Liver (tissue), 9 donors: Measurements from ENCODE around the gene BICDL1. TPM values are rescaled to one million over a fixed set of nuclear protein-coding genes. Genes with fewer than 3 reads are reported as not detected.

Experiments
- DNase-seq: peaks from one replicate; pipeline ENCODE4 v3.0.0-alpha.2; 2017; ENCODE audit warnings: low spot score
- H3K27ac ChIP-seq, 2 donors: one replicate each; pipeline ENCODE4 v1.7.0; 2013; ENCODE audit warnings: inconsistent platforms in 2 of 2, low read length in 2 of 2, control low read depth in 1 of 2, low read depth in 1 of 2, mild to moderate bottlenecking in 1 of 2
- H3K27me3 ChIP-seq, 4 donors: one replicate each; pipeline versions ENCODE4 v1.6.1 to v1.7.0; 2013; ENCODE audit warnings: low read length in 3 of 4, inconsistent platforms in 1 of 4, mild to moderate bottlenecking in 1 of 4, moderate library complexity in 1 of 4; ENCODE audit not compliant: control insufficient read depth in 4 of 4, insufficient read depth in 4 of 4
- H3K36me3 ChIP-seq, 4 donors: one replicate each; pipeline versions ENCODE4 v1.6.1 to v1.7.0; 2013; ENCODE audit warnings: low read length in 3 of 4, mild to moderate bottlenecking in 3 of 4, low read depth in 1 of 4, moderate library complexity in 1 of 4; ENCODE audit not compliant: control insufficient read depth in 4 of 4, insufficient read depth in 3 of 4
- H3K4me1 ChIP-seq, 4 donors: one replicate each; pipeline versions ENCODE4 v1.6.1 to v1.7.0; 2013; ENCODE audit warnings: low read length in 3 of 4, mild to moderate bottlenecking in 3 of 4, moderate library complexity in 1 of 4; ENCODE audit not compliant: control insufficient read depth in 4 of 4, insufficient read depth in 4 of 4
- H3K4me3 ChIP-seq, 3 donors: one replicate each; pipeline versions ENCODE4 v1.6.1 to v1.7.0; 2013; ENCODE audit warnings: low read length in 3 of 3, control low read depth in 1 of 3, low read depth in 1 of 3, mild to moderate bottlenecking in 1 of 3
- H3K9ac ChIP-seq, 2 donors: one replicate each; pipeline ENCODE4 v1.7.0; 2013; ENCODE audit warnings: low read length in 2 of 2, mild to moderate bottlenecking in 2 of 2, moderate library complexity in 2 of 2, control low read depth in 1 of 2, low read depth in 1 of 2
- H3K9me3 ChIP-seq, 4 donors: one replicate each; pipeline versions ENCODE4 v1.6.1 to v1.7.0; 2013; ENCODE audit warnings: low read length in 3 of 4; ENCODE audit not compliant: control insufficient read depth in 4 of 4
- EGR1 ChIP-seq, 2 donors: IDR thresholded peaks; 2 replicates each; pipeline ENCODE4 v1.6.1; 2016 to 2018; ENCODE audit warnings: antibody characterized with exemption in 2 of 2, low read depth in 2 of 2
- FOXA1 ChIP-seq: IDR thresholded peaks from 2 replicates; pipeline ENCODE4 v1.6.1; 2016; ENCODE audit warnings: antibody characterized with exemption
- FOXA2 ChIP-seq: IDR thresholded peaks from 2 replicates; pipeline ENCODE4 v1.6.1; 2016; ENCODE audit warnings: antibody characterized with exemption
- GABPA ChIP-seq, 2 donors: IDR thresholded peaks in 1 of 2; conservative IDR thresholded peaks in 1 of 2; 2 replicates each; pipeline ENCODE4 v1.6.1; 2016; ENCODE audit warnings: antibody characterized with exemption in 2 of 2, mild to moderate bottlenecking in 1 of 2, moderate library complexity in 1 of 2
- HNF4A ChIP-seq, 2 donors: conservative IDR thresholded peaks; 2 replicates each; pipeline ENCODE4 v1.6.1; 2016; ENCODE audit warnings: antibody characterized with exemption in 2 of 2, mild to moderate bottlenecking in 2 of 2
- HNF4G ChIP-seq: IDR thresholded peaks from 2 replicates; pipeline ENCODE4 v1.6.1; 2016; ENCODE audit warnings: antibody characterized with exemption
- JUND ChIP-seq, 2 donors: IDR thresholded peaks; 2 replicates each; pipeline ENCODE4 v1.6.1; 2016; ENCODE audit warnings: antibody characterized with exemption in 2 of 2
- NR2F2 ChIP-seq: IDR thresholded peaks from 2 replicates; pipeline ENCODE4 v1.6.1; 2016; ENCODE audit warnings: antibody characterized with exemption
- RAD21 ChIP-seq, 2 donors: IDR thresholded peaks; 2 replicates each; pipeline ENCODE4 v1.6.1; 2016; ENCODE audit warnings: antibody characterized with exemption in 2 of 2, mild to moderate bottlenecking in 2 of 2
- RXRA ChIP-seq, 2 donors: IDR thresholded peaks; 2 replicates each; pipeline ENCODE4 v1.6.1; 2017 to 2018; ENCODE audit warnings: antibody characterized with exemption in 2 of 2, mild to moderate bottlenecking in 1 of 2
- SP1 ChIP-seq: IDR thresholded peaks from 2 replicates; pipeline ENCODE4 v1.6.1; 2018; ENCODE audit warnings: antibody characterized with exemption, mild to moderate bottlenecking
- TAF1 ChIP-seq: conservative IDR thresholded peaks from 2 replicates; pipeline ENCODE4 v1.6.1; 2016; ENCODE audit warnings: antibody characterized with exemption, mild to moderate bottlenecking
- YY1 ChIP-seq: IDR thresholded peaks from 2 replicates; pipeline ENCODE4 v1.6.1; 2016; ENCODE audit warnings: antibody characterized with exemption, mild to moderate bottlenecking
- WGBS: extraction: QIAGEN DNeasy Blood & Tissue Kit; methylation state at CpG from one replicate; pipeline ENCODE4 v1.1.7; 2013; 5-methylcytosine and 5-hydroxymethylcytosine counted together
- polyA plus RNA-seq, 2 donors: library from polyadenylated mRNA; stranded (reverse) in 1 of 2; unstranded in 1 of 2; fragments of 200-250 nt in 1 of 2; fragments of >200 nt in 1 of 2; fragmentation: Nextera tagmentation in 1 of 2; extraction: Ambion mirVana in 1 of 2; gene quantifications; one replicate each; pipeline versions ENCODE4 v1.2.1 to v1.2.3, GENCODE V29; 2013 to 2015
- total RNA-seq, 2 donors: library from RNA; depleted of rRNA; stranded (reverse); fragments of >200 nt; gene quantifications; one replicate each; pipeline ENCODE4 v1.2.3, GENCODE V29; 2014
- TF ChIP-seq, protein P1 (sequence below): IDR thresholded peaks from 2 replicates; pipeline ENCODE4 v1.6.1; 2016; ENCODE audit warnings: antibody characterized with exemption
- TF ChIP-seq, protein P2 (sequence below): IDR thresholded peaks from 2 replicates; pipeline ENCODE4 v1.6.1; 2016; ENCODE audit warnings: antibody characterized with exemption
- TF ChIP-seq, protein P3 (sequence below): fragments of 150-350 bp; IDR thresholded peaks from 2 replicates; pipeline ENCODE4 v1.5.1; 2017; ENCODE audit warnings: improper control_type of control experiment, low read depth, low read length; ENCODE audit not compliant: missing input control
- TF ChIP-seq, protein P4 (sequence below): IDR thresholded peaks from 2 replicates; pipeline ENCODE4 v1.6.1; 2016; ENCODE audit warnings: antibody characterized with exemption, mild to moderate bottlenecking
- TF ChIP-seq, protein P5 (sequence below): IDR thresholded peaks from 2 replicates; pipeline ENCODE4 v1.6.1; 2016; ENCODE audit warnings: antibody characterized with exemption
- donor health status: healthy.
- donor health status: healthy.
- donor health status: healthy.
- donor health status: healthy.
- donor health status: healthy.

Gene BICDL1
- total and polyA plus RNA-seq, 4 donors: 0.65 to 3.8 (median 2.3) TPM

DNA sequence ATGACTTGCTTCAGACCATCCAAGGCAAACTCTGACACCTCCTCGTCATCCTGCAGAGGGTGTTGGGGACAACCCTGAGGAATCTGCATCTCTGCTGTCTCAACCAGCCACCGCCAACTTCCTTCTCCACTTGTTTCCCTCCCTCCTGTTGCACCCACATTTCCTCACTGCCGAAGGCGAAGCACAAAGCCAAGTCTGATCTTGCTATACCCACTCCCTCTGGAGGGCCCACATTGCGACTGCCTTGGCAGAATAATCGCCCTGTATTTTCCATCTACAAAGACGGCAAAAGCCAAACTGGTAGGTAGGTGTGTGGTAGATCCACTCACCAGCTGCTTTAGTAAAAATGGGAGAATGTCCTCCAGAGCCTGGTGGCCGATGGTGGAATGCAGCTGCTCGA is 149.3 kb downstream of the BICDL1 start:
- no peak overlapping the region for H3K4me3 ChIP-seq
- no peak for DNase-seq
- H3K27me3 ChIP-seq: no peaks in the 10 kb centered on the region
- H3K27ac ChIP-seq: no peak overlapping the region
- no peak overlapping the region for H3K9ac ChIP-seq
- peaks cover 34 to 90% (median 78%) of the 10 kb centered on the region in 4 donors for H3K36me3 ChIP-seq
- TF ChIP-seq FOXA2: no peak
- TF ChIP-seq JUND (IDR thresholded peaks at IDR 0.05): no peak
- no peak for TF ChIP-seq HNF4A (conservative IDR thresholded peaks at IDR 0.05)
- no peak for TF ChIP-seq NR2F2
- TF ChIP-seq YY1: no peak
- TF ChIP-seq SP1: no peak
- no peak for TF ChIP-seq RXRA (IDR thresholded peaks at IDR 0.05)
- TF ChIP-seq, protein P1, sequence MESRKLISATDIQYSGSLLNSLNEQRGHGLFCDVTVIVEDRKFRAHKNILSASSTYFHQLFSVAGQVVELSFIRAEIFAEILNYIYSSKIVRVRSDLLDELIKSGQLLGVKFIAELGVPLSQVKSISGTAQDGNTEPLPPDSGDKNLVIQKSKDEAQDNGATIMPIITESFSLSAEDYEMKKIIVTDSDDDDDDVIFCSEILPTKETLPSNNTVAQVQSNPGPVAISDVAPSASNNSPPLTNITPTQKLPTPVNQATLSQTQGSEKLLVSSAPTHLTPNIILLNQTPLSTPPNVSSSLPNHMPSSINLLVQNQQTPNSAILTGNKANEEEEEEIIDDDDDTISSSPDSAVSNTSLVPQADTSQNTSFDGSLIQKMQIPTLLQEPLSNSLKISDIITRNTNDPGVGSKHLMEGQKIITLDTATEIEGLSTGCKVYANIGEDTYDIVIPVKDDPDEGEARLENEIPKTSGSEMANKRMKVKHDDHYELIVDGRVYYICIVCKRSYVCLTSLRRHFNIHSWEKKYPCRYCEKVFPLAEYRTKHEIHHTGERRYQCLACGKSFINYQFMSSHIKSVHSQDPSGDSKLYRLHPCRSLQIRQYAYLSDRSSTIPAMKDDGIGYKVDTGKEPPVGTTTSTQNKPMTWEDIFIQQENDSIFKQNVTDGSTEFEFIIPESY: no peak
- TF ChIP-seq, protein P2, sequence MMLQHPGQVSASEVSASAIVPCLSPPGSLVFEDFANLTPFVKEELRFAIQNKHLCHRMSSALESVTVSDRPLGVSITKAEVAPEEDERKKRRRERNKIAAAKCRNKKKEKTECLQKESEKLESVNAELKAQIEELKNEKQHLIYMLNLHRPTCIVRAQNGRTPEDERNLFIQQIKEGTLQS: no peak
- TF ChIP-seq EGR1 (IDR thresholded peaks at IDR 0.05; ENCODE audit: low read depth in 2 of 2): no peak
- no peak for TF ChIP-seq FOXA1
- no peak for TF ChIP-seq RAD21 (IDR thresholded peaks at IDR 0.05)
- TF ChIP-seq GABPA (IDR thresholded peaks at IDR 0.05 in 1 of 2, conservative IDR thresholded peaks at IDR 0.05 in 1 of 2): no peak
- TF ChIP-seq HNF4G: no peak
- TF ChIP-seq TAF1: no peak
- TF ChIP-seq, protein P3, sequence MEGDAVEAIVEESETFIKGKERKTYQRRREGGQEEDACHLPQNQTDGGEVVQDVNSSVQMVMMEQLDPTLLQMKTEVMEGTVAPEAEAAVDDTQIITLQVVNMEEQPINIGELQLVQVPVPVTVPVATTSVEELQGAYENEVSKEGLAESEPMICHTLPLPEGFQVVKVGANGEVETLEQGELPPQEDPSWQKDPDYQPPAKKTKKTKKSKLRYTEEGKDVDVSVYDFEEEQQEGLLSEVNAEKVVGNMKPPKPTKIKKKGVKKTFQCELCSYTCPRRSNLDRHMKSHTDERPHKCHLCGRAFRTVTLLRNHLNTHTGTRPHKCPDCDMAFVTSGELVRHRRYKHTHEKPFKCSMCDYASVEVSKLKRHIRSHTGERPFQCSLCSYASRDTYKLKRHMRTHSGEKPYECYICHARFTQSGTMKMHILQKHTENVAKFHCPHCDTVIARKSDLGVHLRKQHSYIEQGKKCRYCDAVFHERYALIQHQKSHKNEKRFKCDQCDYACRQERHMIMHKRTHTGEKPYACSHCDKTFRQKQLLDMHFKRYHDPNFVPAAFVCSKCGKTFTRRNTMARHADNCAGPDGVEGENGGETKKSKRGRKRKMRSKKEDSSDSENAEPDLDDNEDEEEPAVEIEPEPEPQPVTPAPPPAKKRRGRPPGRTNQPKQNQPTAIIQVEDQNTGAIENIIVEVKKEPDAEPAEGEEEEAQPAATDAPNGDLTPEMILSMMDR: no peak
- TF ChIP-seq, protein P4, sequence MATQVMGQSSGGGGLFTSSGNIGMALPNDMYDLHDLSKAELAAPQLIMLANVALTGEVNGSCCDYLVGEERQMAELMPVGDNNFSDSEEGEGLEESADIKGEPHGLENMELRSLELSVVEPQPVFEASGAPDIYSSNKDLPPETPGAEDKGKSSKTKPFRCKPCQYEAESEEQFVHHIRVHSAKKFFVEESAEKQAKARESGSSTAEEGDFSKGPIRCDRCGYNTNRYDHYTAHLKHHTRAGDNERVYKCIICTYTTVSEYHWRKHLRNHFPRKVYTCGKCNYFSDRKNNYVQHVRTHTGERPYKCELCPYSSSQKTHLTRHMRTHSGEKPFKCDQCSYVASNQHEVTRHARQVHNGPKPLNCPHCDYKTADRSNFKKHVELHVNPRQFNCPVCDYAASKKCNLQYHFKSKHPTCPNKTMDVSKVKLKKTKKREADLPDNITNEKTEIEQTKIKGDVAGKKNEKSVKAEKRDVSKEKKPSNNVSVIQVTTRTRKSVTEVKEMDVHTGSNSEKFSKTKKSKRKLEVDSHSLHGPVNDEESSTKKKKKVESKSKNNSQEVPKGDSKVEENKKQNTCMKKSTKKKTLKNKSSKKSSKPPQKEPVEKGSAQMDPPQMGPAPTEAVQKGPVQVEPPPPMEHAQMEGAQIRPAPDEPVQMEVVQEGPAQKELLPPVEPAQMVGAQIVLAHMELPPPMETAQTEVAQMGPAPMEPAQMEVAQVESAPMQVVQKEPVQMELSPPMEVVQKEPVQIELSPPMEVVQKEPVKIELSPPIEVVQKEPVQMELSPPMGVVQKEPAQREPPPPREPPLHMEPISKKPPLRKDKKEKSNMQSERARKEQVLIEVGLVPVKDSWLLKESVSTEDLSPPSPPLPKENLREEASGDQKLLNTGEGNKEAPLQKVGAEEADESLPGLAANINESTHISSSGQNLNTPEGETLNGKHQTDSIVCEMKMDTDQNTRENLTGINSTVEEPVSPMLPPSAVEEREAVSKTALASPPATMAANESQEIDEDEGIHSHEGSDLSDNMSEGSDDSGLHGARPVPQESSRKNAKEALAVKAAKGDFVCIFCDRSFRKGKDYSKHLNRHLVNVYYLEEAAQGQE: no peak
- TF ChIP-seq, protein P5, sequence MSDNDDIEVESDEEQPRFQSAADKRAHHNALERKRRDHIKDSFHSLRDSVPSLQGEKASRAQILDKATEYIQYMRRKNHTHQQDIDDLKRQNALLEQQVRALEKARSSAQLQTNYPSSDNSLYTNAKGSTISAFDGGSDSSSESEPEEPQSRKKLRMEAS: no peak
- H3K9me3 ChIP-seq: no peaks in the 10 kb centered on the region
- no peaks in the 10 kb centered on the region for H3K4me1 ChIP-seq
- 96% methylated on average over 9 of the region's 9 CpGs for WGBS
